BJ (cell line): ENCODE results near the gene RNGTT. TPM values are rescaled to one million over a fixed set of nuclear protein-coding genes. Genes with fewer than 3 reads are reported as not detected.

Experiments
- CTCF ChIA-PET: fragments of 350-600 bp; formaldehyde crosslinking; extraction: SDS; loops from one replicate; lab custom pipeline; 2021; ENCODE audit warnings: antibody characterized with exemption, inconsistent platforms; lab: Yijun Ruan, JAX
- POLR2A ChIA-PET: fragments of 300-600 bp; sonication (Branson Sonifier 250); formaldehyde crosslinking; extraction: SDS; loops from one replicate; lab custom pipeline; 2021; ENCODE audit warnings: antibody characterized with exemption; lab: Charles Lee
- DNase-seq: peaks from one replicate; pipeline ENCODE4 v3.0.0-alpha.2; 2011; ENCODE audit warnings: low read depth
- H3K27me3 ChIP-seq: 2 replicates; pipeline ENCODE4 v1.6.0; 2011; ENCODE audit warnings: low read length; ENCODE audit not compliant: control insufficient read depth, insufficient read depth
- H3K36me3 ChIP-seq: 2 replicates; pipeline ENCODE4 v1.5.1; 2011; ENCODE audit warnings: low read length; ENCODE audit not compliant: control insufficient read depth, insufficient read depth
- H3K4me3 ChIP-seq: 2 replicates; pipeline ENCODE4 v1.5.1; 2011; ENCODE audit warnings: low read depth, mild to moderate bottlenecking, control low read depth, low read length
- CTCF ChIP-seq: IDR thresholded peaks from 2 replicates; pipeline ENCODE4 v1.5.1; 2011; ENCODE audit warnings: low read depth, mild to moderate bottlenecking, control low read depth, inconsistent platforms, low read length, moderate library complexity; ENCODE audit not compliant: insufficient read depth
- polyA plus RNA-seq: library from polyadenylated mRNA; depleted of rRNA; stranded (reverse); fragments of >200 nt; gene quantifications from 2 replicates; pipeline ENCODE4 v1.2.3, GENCODE V29; 2011

RNGTT gene
- polyA plus RNA-seq, 1 experiment, result 3.2 TPM

DNA sequence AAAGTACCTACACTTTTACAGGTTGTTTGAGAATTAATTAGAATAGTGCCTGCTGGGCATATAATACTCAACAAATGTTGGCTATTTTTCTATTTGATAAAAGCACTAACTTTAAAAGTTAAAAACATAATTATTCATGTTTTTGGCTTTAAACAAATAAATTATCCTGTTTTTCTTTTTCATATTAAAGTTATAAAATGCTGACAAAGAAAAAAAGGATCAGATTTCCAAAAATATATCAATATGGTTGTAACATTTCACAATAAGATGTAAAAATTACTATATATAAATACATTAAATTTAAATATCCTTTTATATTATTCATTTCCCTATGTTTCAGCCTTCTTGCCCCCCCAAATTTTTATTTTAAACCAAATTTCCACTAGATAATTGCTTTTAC, 312.0 kb downstream of the RNGTT start:
- H3K27me3 ChIP-seq, result no peaks in the 10 kb centered on the region

DNA sequence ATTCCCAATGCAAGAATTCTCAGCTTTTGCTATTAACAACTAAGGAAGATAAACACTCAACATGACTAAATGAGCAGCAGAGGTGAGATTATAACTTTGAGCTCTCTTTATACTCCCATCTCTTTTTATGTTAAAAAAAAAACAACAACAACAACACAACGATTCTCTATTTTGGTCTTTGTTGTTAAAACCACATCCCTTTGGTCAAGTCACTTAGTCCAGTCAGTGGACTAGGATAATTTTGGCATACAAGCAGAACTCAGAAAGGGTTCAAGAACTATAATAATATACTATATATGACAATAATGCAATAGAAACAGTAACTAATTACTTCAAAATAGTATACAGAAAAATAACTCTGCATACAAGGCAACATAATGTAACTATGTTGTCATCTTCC, 312.4 kb downstream of the RNGTT start:
- no peak for DNase-seq
- H3K36me3 ChIP-seq, result no peaks in the 10 kb centered on the region
- ChIA-PET CTCF (no interaction called here), POLR2A (no interaction called here)
- no peaks in the 10 kb centered on the region for H3K27me3 ChIP-seq
- no peak overlapping the region for H3K4me3 ChIP-seq
- TF ChIP-seq CTCF, result no peak

More for the DNA sequence above, 312.0 kb downstream of the RNGTT start:
- POLR2A ChIA-PET, result no interaction called here
- no peak overlapping the region for H3K4me3 ChIP-seq
- CTCF ChIA-PET, result no interaction called here
- no peak for TF ChIP-seq CTCF
- H3K36me3 ChIP-seq, result no peaks in the 10 kb centered on the region
- DNase-seq, result no peak

DNA sequence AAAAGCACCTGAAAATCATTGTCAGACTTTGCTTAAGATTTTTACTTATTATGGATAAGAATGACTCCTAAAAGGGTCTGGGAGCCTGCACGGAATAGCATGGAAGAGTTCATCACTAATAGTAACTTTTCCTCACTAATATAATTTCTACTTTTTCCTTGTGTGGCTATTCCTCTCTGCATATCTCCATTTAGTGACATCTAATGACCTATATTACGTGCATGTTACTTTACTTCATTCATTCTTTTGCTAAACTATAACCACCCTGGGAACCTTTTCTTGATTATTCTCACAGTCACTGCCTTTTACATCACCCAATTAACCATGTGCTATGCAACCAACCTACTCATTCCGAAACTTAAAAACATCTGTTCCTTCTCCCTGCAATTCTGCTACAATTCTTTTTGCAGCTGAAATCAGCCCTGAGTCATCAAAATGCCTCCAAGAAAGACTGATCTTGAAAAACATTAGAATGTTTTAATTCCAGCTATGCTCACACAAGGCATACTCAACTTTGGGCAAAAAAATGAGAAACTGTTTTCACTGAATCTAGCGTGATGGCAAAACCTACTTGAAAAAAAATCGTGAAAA, 313.3 kb downstream of the RNGTT start:
- Histone ChIP-seq H3K36me3 (no peaks in the 10 kb centered on the region), H3K27me3 (no peaks in the 10 kb centered on the region), H3K4me3 (no peak overlapping the region)
- no peak for TF ChIP-seq CTCF
- DNase-seq, result peak; percentile 75
- CTCF ChIA-PET, result no interaction called here
- POLR2A ChIA-PET, result no interaction called here

- ChIA-PET POLR2A (interaction anchor here (0.6 kb wide), 1 partner anchor 830 kb away, joined by 4 read pairs; no protein-coding TSS in a partner anchor), CTCF (interaction anchor here (0.5 kb wide), 1 partner anchor 1599 kb away, joined by 3 read pairs; no protein-coding TSS in a partner anchor)
- no peak for DNase-seq
- TF ChIP-seq CTCF, result no peak
- Histone ChIP-seq H3K4me3 (no peak overlapping the region), H3K36me3 (no peaks in the 10 kb centered on the region), H3K27me3 (no peaks in the 10 kb centered on the region)
These were observed 322.1 kb downstream of the RNGTT start for GRCh38 chr6:88641178-88641903.

GRCh38 chr6:88637761-88638545, 325.5 kb downstream of the RNGTT start:
- Histone ChIP-seq H3K36me3 (no peaks in the 10 kb centered on the region), H3K27me3 (no peaks in the 10 kb centered on the region), H3K4me3 (no peak overlapping the region)
- no peak for DNase-seq
- ChIA-PET CTCF (interaction anchor here (0.7 kb wide), 1 partner anchor 12 kb away, joined by 3 read pairs; no protein-coding TSS in a partner anchor), POLR2A (no interaction called here)
- TF ChIP-seq CTCF, result no peak
